Fibroblast of lung (primary cell): ENCODE data around the gene KMO. TPM values are rescaled to one million over a fixed set of nuclear protein-coding genes. Genes with fewer than 3 reads are reported as not detected.
A peak's percentile ranks its signal among the peaks of the same experiment; 100 is the strongest.

Experiments used
- DNase-seq, 2 donors: peaks; one replicate each; pipeline versions ENCODE4 v3.0.0 to v3.0.0-alpha.2; 2010; ENCODE audit warnings: low read depth in 2 of 2
- H2AFZ ChIP-seq: 2 replicates; pipeline ENCODE4 v1.5.1; 2012; ENCODE audit warnings: low read length, control low read depth, inconsistent platforms
- H3K27ac ChIP-seq: 2 replicates; pipeline ENCODE4 v1.5.1; 2011; ENCODE audit warnings: low read length, control low read depth; ENCODE audit not compliant: insufficient read depth
- H3K27me3 ChIP-seq: 2 replicates; pipeline ENCODE4 v1.5.1; 2011; ENCODE audit warnings: mild to moderate bottlenecking, low read length; ENCODE audit not compliant: control insufficient read depth, insufficient read depth
- H3K36me3 ChIP-seq: 2 replicates; pipeline ENCODE4 v1.5.1; 2011; ENCODE audit warnings: low read length; ENCODE audit not compliant: control insufficient read depth, insufficient read depth
- H3K4me1 ChIP-seq: 2 replicates; pipeline ENCODE4 v1.5.1; 2011; ENCODE audit warnings: low read length; ENCODE audit not compliant: control insufficient read depth, insufficient read depth; ENCODE audit errors: extremely low read depth
- H3K4me2 ChIP-seq: 2 replicates; pipeline ENCODE4 v1.5.1; 2011; ENCODE audit warnings: low read length, control low read depth; ENCODE audit not compliant: insufficient read depth; ENCODE audit errors: extremely low read depth
- H3K4me3 ChIP-seq, 4 experiments: fragments of 200-600 bp in 1 of 4; sonication (generic) in 1 of 4; replicated peaks in 1 of 4; 2 replicates each; pipeline ENCODE4 v1.5.1; 2011 to 2016; ENCODE audit warnings: low read length in 4 of 4, low read depth in 3 of 4, mild to moderate bottlenecking in 3 of 4, control low read depth in 2 of 4, inconsistent platforms in 1 of 4, mixed read lengths in 1 of 4; ENCODE audit not compliant: insufficient read depth in 1 of 4; ENCODE audit errors: control extremely low read depth in 1 of 4
- H3K79me2 ChIP-seq: 2 replicates; pipeline ENCODE4 v1.5.1; 2012; ENCODE audit warnings: mild to moderate bottlenecking, low read length, inconsistent platforms; ENCODE audit not compliant: control insufficient read depth, insufficient read depth
- H3K9ac ChIP-seq: 2 replicates; pipeline ENCODE4 v1.5.1; 2011; ENCODE audit warnings: mild to moderate bottlenecking, low read length, control low read depth; ENCODE audit not compliant: insufficient read depth
- H3K9me3 ChIP-seq: 2 replicates; pipeline ENCODE4 v1.5.1; 2012; ENCODE audit warnings: low read depth, low read length; ENCODE audit not compliant: control insufficient read depth, insufficient read depth
- H4K20me1 ChIP-seq: 2 replicates; pipeline ENCODE4 v1.5.1; 2011; ENCODE audit warnings: low read length; ENCODE audit not compliant: control insufficient read depth, insufficient read depth; ENCODE audit errors: extremely low read depth
- EZH2 ChIP-seq: IDR thresholded peaks from 2 replicates; pipeline ENCODE4 v1.5.1; 2012; ENCODE audit warnings: low read length, control low read depth, mild to moderate bottlenecking; ENCODE audit errors: missing control alignments
- polyA plus RNA-seq, 2 donors: library from polyadenylated mRNA; depleted of rRNA in 1 of 2; stranded (reverse) in 1 of 2; unstranded in 1 of 2; fragments of >200 nt; gene quantifications; 2 replicates each; pipeline ENCODE4 v1.2.1, GENCODE V29; 2011 to 2012; ENCODE audit warnings: missing spikeins in 1 of 2
- total RNA-seq: library from RNA; depleted of rRNA; stranded (reverse); fragments of >200 nt; gene quantifications from 2 replicates; pipeline ENCODE4 v1.2.1, GENCODE V29; 2014
- TF ChIP-seq, protein P1 (sequence below), 2 donors: IDR thresholded peaks in 1 of 2; conservative IDR thresholded peaks in 1 of 2; 1 replicate in 1 of 2; 2 replicates in 1 of 2; pipeline ENCODE4 v1.5.1; 2011 to 2012; ENCODE audit warnings: low read length in 2 of 2, control low read depth in 1 of 2, inconsistent platforms in 1 of 2, low read depth in 1 of 2, mild to moderate bottlenecking in 1 of 2

Gene KMO
- total and polyA plus RNA-seq, 2 donors (not counting 1 experiment from before 2014, with no cell fraction given): 0.07 TPM; not detected in 1

- DNase-seq: no peak
These were observed 57.3 kb downstream of the KMO start for GRCh38 chr1:241589521-241589920.

DNA sequence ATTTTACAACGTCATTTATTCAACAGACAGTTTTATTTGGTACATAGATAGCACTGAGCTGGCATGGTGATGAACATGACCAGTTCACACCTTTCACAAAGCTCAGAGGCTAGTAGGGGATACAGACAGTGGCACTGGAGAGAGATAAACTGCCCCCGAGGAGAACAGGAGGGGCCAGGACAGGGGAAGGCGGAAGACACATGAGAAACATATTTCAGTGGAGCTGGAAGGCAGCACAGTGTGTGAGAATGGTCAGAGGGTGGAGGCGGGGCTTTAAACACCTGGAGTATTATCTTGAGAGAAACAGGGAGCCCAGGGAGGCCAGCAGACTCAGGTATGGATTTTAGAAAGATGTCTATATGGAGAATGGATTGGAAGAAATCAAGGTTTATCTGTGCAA lies 58.5 kb downstream of the KMO start:
- H2AFZ ChIP-seq: no peak overlapping the region
- no peak for DNase-seq
- no peaks in the 10 kb centered on the region for H3K27me3 ChIP-seq
- no peaks in the 10 kb centered on the region for H3K36me3 ChIP-seq
- H3K9ac ChIP-seq: no peak overlapping the region
- H3K4me2 ChIP-seq: no peak overlapping the region
- H3K4me1 ChIP-seq: peaks cover 4% of the 10 kb centered on the region
- no peaks in the 10 kb centered on the region for H3K79me2 ChIP-seq
- TF ChIP-seq, protein P1, sequence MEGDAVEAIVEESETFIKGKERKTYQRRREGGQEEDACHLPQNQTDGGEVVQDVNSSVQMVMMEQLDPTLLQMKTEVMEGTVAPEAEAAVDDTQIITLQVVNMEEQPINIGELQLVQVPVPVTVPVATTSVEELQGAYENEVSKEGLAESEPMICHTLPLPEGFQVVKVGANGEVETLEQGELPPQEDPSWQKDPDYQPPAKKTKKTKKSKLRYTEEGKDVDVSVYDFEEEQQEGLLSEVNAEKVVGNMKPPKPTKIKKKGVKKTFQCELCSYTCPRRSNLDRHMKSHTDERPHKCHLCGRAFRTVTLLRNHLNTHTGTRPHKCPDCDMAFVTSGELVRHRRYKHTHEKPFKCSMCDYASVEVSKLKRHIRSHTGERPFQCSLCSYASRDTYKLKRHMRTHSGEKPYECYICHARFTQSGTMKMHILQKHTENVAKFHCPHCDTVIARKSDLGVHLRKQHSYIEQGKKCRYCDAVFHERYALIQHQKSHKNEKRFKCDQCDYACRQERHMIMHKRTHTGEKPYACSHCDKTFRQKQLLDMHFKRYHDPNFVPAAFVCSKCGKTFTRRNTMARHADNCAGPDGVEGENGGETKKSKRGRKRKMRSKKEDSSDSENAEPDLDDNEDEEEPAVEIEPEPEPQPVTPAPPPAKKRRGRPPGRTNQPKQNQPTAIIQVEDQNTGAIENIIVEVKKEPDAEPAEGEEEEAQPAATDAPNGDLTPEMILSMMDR (conservative IDR thresholded peaks at IDR 0.05 in 1 of 2, IDR thresholded peaks at IDR 0.05 in 1 of 2; ENCODE audit: low read depth in 1 of 2, low read length in 2 of 2): no peak
- TF ChIP-seq EZH2: no peak
- no peaks in the 10 kb centered on the region for H3K9me3 ChIP-seq
- no peak overlapping the region for H3K27ac ChIP-seq
- no peak overlapping the region for H3K4me3 ChIP-seq
- no peaks in the 10 kb centered on the region for H4K20me1 ChIP-seq

More at GRCh38 chr1:241589521-241589920, 57.3 kb downstream of the KMO start:
- Histone ChIP-seq H3K9me3 (no peaks in the 10 kb centered on the region), H3K4me3 (no peak overlapping the region), H3K27ac (no peak overlapping the region), H2AFZ (no peak overlapping the region), H3K9ac (no peak overlapping the region), H3K27me3 (no peaks in the 10 kb centered on the region), H4K20me1 (no peaks in the 10 kb centered on the region), H3K36me3 (no peaks in the 10 kb centered on the region), H3K79me2 (no peaks in the 10 kb centered on the region), H3K4me2 (no peak overlapping the region), H3K4me1 (peaks cover 4% of the 10 kb centered on the region)
- TF ChIP-seq, protein P1 (conservative IDR thresholded peaks at IDR 0.05 in 1 of 2, IDR thresholded peaks at IDR 0.05 in 1 of 2; ENCODE audit: low read depth in 1 of 2, low read length in 2 of 2): no peak
- no peak for TF ChIP-seq EZH2

DNA sequence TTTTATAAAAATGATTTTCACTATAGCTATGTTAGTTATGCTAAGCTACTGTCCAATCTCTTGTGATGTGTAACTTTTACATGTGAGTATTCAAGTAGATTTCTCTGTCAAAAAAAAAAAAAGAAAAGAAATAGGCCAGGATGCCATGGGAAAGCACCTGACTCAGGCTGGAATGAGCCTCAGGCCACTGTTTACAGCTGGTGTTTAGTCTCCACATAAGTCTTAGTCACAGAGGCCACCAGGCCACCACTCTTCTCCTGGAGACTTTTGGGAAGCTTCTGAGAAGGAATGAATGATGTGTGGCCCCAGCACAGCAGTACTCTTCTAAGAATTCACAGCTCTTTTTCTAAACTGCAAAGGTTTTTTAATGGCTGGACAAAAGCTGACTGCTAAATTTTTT lies 59.1 kb downstream of the KMO start:
- Histone ChIP-seq H3K27ac (no peak overlapping the region), H3K4me2 (no peak overlapping the region), H4K20me1 (no peaks in the 10 kb centered on the region), H3K9ac (no peak overlapping the region), H3K27me3 (no peaks in the 10 kb centered on the region), H3K36me3 (no peaks in the 10 kb centered on the region), H2AFZ (no peak overlapping the region), H3K4me3 (no peak overlapping the region), H3K79me2 (no peaks in the 10 kb centered on the region), H3K9me3 (no peaks in the 10 kb centered on the region), H3K4me1 (peaks cover 4% of the 10 kb centered on the region)
- TF ChIP-seq, protein P1 (conservative IDR thresholded peaks at IDR 0.05 in 1 of 2, IDR thresholded peaks at IDR 0.05 in 1 of 2; ENCODE audit: low read depth in 1 of 2, low read length in 2 of 2): no peak
- TF ChIP-seq EZH2: no peak
- peak in 1 of 2 donors; percentile 70 for DNase-seq
